NCI-H1105 (cell line): ENCODE results near the gene MFNG.

Source experiments
- DNase-seq: peaks from one replicate; lab custom pipeline; 2025; lab: John Stamatoyannopoulos, UW

Gene MFNG

DNA sequence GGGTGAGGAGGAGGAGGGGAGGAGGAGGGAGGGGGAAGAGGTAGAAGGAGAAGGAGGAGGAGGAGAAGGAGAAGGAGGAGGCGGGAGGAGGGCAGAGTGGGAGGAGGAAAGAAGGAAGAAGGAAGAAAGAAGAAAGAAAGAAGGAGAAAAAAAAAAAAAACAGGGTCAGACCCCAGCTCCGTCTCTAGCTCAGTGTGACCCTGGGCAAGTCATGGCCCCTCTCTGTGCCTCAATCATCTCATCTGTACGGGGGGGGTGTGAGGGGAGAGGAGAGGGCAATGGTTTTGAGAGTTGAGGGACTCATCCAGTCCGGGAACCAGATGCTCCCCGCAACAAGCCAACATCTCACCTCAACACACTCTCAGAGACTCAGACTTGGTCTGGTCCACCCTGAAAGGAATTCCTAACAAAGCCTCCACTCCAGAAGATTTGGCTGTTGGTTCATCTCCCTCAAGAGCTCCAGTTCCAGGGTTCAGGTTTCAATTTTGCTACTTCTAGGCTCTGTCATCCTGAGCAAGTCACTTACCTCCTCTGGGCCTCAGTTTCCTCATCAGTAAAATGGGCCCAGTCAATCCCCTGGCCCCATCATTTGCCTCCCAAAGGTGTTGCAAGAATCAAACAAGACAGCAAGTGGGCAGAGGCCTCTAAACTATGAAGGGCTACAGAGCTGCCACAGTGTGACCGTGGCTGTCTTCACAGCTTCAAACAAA lies 25.4 kb upstream of the MFNG start:
- no peak for DNase-seq

DNA sequence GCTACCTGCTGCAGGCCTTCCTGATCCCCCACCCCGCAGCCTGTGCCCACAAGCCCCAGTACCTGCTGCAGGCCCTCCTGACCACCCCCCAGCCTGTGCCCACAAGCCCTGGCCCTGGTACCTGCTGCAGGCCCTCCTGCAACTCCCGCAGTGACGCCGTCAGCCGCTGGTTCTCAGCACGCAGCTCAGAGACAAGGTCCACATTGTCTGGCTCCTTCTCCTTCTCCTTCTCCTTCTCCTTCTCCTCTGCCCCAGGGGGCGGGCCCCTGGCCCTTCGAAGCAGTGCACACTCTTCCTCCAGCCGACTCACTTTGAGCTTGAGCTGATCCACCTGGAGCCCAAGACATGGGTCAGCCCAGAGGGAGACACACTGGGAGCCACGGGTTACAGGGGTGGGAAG lies 23.9 kb upstream of the MFNG start:
- no peak for DNase-seq

DNA sequence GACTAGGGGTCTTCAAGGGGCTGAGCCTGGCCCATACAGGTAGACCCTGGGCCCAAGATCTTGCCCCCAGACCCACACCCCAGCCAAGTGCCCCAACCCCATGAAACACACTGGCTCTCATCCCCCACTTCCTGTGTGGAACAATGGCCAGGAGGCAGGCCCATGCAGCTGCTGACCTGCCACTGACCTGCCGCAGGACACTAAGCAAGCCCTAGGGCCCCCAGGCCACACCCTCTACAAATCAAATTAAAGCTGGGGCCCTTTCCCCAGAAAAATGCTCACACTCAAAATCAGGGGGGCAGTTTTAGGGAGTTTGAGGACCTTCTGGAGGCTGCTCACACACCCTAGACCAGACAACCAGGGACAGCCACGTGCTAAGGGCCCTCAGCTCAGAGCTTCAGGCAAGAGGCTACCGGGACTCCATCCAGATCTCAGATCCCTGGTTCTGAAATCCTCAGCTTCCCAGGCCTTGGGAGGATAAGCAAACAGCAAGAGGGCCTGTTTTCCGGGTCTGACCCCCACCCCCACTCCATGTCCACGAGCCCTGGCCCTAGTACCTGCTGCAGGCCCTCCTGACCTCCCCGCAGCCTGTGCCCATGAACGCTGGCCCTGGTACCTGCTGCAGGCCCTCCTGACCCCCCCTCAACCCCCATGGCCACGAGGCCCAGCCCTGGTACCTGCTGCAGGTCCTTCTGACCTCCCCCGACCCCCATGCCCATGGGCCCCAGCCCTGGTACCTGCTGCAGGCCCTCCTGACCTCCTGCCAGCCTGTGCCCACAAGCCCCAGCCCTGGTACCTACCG lies 23.1 kb upstream of the MFNG start:
- no peak for DNase-seq

DNA sequence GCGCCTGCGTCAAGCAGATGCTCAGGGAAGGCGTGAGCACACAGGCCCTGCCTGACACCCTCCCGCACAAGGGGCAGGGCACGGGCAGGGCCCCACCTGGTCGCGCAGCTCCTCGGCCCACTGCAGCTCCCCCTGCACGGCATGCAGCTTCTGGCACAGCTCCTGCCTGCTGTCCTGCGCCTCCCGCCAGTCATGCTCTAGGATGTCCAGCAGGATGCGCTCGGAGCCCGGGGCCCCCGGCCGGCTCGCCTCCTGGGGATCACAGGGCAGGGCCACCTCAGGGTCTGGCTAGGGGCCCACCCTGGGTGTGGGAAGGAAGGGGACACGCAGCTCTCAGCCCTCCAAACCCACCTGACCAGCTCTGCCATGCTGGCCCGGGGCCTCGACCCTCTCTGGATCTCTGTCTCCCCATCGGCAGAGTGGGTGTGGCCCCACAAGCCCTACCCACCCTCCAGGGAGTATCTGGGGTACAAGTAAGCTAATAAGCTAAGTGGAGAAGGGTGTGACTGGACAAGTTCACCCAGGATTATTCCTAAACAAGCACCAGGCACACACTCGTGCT lies 22.3 kb upstream of the MFNG start:
- no peak for DNase-seq

DNA sequence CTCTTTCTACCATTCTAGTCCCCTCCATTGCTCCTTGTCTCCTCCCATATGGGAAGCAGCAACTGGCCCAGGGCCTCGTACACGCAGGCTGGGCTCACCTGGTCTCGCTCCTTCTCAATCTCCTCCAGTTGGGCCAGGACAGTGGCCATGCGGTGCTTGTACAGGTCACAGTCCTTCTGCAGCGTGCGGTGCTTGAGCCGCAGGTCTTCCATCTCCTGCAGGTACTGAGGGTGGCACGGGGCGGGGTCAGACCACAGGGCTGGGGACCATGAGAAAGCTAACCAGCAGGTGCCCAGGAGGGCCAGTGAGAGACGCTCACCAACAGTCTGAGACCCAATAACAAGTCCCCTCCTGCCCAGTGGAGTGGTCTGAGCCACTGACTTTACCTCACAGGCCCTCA lies 21.5 kb upstream of the MFNG start:
- DNase-seq: no peak

DNA sequence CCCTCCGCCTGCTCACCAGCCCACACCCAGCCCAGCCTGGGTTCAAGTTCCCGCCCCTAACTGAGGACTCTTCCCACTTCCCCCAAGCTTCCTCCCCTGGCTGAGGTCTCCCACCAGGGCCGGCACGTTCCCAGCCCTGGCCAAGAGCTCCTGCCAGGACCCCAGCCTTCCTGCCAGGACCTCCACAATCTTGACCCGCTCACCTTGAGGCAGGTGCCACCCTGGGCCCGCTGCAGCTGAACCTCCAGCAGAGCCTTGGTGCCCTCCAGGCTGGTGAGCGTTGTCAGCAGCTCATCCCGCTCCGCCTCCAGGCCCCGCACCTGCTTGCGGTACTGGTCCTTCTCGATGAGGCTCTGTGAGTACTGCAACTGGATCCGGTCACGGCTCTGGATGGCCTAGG lies 19.8 kb upstream of the MFNG start:
- DNase-seq: no peak

DNA sequence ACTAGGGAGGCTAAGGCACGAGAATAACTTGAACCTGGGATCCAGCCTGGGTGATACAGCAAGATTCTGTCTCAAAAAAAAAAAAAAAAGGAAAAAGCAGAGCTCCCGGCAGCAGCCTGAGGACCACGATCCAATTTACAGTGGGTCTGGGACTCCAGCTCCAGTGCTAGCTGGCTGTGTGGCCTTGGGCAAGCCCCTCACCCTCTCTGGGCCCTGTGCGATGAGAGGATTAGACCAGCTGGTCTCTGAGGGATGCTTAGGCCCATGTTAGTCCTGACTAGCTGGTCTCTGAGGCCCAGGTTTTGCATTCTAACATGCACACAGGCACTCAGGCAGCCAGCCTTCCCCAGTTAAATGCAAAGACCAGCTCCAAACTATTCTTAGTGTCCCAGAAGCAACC lies 19.4 kb upstream of the MFNG start:
- DNase-seq: no peak

DNA sequence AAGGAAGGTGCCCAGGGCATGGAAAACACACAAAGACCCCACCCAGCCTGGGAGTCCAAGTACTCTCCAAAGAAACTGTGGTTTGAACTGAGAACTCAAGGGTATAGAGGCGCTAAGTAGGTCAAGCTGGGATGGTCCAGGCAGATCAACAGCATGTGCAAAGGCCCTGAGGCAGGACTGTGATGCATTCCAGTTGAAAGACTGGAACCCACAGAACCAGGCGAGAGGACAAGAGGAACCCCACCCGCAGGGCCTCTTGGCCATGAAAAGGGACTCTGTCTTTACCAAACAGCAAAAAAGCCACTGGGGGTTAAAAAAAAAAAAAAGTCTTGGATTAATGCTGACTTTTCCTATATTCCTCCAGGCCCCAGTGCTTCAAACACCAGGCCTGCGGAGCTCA lies 18.8 kb upstream of the MFNG start:
- no peak for DNase-seq

DNA sequence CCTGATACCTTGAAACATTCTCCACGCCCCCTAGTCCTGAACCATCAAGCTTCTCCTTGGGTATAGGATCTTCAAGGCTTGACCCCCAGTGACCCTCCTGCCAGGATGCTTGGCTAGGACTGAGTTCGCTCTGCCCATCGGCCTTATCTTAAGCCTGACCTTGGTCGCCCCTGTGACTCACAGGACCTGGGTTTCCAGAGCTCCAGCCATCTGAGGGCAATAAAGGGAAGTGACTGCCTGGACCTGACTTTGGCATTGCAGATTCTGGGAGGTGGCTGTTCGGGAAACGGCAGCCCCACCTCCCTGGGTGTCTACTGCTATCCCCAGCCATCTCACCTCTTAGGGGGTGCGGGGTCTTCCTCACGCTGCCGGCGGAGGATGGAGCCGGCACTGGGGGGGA lies 17.7 kb upstream of the MFNG start:
- no peak for DNase-seq

DNA sequence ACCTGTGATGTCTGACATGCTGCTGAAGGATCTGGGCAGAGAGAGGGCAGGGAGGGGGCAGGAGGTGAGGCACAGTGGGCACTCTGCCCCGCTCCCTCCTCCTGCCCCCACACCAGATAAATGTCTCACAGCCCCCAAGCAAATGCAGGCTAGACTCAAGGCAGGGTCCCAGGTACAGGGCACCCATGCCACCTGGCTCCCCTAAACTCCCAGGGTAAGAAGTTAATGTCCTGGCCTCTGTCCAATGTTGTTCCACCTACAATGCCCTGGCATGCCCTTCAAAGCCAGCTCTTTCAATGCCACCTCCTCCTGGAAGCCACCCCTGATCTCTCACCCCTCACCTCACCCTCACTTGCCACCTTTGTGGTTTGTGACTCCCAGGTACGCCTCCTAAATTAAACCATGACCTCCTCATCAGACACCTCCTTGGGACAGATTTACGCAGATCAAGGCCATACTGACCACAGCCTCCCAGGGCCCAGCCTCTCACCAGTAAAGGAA lies 17.0 kb upstream of the MFNG start:
- no peak for DNase-seq

DNA sequence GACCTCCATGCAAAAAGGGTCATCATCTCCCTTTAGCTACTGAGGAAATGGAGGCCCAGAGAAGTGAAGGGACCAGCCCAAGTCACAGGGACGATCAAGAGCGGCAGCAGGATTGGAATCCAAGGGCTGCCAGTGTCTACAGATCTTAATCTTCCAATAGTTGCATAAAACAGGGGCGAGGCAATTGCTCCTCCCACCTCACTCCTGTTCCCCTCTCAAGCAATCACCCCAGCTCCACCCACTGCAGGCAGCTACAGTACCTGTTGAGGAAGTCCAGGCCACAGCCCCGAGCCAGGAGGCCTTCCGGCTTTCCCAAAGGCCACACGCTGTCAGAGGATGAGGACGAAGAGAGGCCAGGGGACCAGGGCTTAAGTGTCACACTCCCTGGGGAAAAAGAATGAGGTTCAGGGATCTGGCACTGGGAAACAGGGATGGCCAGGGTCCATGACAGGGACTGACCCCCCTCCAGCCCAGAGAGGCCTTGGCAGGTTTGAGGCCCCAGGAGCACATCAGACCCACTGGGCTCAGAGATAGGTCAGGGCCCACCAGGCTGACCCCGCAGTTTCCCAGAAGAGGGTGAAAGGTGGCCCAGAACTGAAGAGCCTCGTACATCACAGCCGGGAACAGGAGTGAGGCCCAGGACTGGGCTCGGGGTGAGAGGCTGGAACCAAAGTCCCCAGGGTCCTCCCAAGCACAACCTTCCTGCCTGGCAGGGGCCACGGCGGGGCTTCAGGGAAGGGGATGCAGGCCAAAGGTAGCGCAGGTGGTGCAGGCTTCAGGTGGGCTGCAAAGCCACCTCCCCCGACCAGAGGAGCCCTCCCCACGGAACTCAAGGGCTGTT lies 16.4 kb upstream of the MFNG start:
- DNase-seq: no peak

DNA sequence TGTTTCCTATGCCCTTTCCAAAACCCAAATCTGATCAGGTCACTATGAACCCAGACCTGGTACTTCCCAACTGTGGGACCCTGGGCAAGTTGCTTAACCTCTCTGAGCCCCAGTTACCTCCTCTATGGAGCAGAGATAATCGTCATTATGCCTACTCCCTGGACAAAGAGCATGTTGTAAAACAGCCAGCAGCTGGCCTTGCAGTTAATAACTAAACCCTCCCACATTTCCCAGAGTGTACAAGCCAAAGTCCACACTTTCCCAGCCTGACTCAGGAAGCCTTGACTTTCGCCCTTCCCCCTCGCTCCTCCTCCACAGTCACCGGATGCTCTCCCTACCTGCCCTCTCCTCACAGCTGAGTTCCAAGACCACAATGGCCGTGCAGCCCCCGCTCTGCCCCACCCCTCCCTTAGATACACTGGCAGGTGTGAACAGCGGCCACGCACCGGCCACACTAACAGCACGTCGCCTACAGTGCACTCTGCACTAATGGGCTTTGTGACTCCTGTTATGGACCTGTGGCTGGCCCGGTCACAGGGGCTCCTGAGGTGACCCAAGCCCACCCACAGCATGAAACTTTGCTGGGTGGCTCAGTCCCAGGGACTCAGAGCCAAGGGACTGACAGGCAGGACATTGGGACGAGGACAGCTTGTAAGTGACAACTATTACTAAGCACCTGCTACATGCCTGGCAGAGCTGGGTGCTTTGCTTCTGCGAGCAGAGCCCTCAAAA lies 15.6 kb upstream of the MFNG start:
- peak; percentile 20 for DNase-seq

DNA sequence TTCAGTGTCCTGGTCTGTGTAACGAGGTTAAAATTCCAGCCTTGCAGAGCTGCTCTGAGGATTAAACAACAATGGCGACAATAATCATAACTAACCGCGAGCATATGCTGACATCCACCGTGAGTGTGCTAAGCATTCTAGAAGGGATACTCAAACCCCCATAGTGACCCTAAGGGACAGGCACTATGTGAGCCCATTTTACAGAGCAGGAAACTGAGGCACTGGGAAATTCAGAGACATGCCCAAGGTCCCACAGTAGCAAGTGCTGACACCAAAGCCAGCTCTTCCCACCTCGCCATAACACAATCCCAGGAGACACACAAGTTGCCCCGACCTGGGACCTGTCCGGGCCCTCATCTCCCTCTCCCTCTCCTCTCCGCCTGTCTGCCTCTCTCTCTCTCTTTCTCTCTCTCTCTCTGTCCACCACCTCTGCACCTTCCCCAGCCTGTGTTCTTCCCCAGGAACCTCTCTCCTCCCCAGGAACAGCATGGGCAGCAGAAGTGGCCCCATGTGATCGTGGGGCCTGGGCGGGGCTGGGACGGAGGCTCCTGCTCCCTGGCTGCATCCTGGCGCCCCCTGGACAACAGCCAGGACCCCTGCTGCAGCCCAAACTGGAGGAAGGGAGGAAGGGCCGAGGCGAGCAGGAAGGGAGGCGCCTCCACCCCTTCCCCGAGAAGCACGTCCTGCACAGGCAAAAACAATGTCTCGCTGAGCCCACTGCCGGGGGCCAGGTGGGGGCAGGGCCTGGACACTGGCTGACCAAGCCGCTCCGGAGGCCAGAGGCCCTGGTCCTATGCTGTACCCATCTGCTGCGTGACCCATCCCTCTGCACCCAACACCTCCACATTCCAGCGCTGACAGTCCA lies 14.8 kb upstream of the MFNG start:
- no peak for DNase-seq

DNA sequence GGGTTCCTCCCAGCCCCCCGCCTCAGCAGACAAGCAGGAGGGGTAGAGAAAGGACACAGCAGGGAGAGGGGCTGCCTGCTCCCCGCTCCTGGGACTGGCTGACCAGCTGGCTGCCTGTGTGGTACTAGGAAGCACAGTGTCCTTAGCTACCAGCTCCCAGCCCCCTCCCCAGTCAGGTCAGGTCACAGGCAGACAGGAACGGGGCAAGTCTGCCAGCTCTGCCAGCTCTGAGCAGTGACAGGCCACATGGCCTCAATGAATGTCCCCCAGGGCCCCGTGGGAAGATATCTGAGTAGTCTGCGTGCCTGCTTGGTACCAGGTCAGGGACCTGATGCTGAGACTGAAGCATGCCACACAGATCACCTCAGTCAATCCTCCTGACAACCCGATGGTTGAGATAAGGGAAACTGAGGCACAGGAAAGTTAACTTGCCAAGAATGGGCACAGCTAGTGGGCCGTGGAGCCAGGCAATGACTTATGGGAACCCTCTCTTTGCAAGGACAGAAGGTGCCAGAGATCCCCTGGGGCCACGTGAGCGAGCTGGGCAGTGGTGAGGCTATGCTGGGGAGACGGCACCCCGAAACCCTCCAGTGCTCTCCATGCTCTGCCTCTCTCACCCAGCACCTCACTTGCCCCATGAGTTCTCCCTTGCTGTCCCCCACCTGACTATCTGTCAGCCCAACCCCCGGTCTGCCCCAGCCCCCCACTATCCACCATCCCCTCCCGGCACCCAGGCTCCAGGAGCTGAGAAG lies 13.8 kb upstream of the MFNG start:
- DNase-seq: no peak

DNA sequence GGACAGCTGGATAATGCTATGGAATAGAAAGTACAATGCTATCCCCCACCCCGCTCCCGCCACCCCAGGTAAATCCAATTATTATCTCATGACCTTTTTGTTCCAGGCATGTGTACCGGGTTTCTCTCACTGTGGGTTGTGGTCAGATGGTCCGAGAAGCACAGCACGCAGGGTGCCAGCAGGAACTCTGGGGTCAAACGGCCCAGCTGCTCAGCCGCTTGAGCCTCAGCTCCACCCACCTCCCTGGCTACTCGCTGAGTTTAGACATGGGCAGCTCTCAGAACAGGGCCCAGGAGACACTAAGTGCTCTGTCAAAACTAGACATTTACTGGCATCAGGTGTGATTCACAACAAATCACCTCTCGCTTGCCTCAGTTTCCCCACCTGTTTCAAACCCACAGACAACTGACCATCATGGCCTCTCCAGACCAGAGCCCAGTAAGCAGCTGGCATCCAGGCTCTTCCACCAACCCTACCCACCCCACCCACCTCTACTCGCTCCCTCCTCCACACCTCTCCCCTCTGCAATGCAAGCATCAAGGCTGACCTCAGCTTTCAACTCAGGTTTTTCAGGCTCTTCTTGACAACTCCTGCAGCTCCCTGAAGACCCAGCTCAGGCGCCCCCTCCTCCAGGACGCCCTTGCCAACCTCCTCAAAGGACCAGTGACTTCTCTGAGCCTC lies 13.0 kb upstream of the MFNG start:
- DNase-seq: no peak

DNA sequence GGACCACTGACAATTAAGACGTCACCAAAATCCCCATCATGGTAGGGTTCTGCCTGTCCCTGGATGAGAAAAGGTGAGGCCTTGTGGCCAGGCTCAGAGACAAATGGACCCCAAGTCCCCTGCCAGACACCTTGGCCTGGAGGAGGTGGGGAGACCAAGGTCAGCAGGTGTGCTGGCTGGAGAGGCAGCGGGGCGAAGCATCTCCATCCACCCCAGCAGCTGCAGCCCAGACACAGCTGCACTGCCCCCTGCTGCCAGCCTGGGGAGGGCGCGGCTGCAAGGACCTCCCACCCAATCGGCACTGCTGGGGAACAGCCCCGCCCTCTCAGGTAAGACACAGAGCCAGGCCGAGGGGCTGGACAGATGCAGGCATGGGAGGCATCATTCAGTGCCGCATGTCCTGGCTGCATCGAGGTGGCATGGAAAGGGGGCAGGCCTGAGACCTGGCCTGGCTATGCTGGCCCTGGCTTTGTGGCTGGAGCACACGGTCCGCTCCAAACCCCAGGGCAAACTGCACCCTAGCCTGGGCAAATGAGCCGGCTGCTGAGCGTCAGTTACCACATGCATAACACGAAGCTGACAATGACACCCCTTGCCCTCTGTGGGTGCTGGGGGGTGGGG lies 12.2 kb upstream of the MFNG start:
- peak; percentile 28 for DNase-seq

DNA sequence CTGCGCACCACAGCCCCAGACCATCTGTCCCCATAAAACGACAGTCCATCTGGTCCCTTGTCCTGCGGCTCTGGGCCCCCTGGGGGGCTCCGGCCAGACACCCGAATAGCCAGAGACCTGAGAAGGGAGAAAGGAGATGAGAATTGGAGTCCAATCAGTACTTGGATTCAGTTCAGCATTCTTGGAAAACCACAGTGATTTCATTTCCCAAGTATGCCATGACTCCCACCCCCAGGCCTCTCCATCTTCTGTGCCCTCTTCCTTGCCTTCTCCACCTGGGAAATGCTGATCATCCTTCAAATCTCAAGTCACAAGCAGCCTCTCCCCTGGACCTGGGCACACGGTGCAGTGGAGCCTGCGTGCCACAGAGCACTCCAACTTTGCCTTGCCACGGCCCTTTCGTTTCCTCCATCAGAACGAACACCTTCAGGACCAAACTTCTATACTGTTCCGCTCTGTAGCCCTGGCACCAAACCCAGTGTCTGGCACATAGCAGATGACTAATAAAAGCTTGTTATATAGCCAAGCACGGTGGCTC lies 10.9 kb upstream of the MFNG start:
- DNase-seq: no peak

DNA sequence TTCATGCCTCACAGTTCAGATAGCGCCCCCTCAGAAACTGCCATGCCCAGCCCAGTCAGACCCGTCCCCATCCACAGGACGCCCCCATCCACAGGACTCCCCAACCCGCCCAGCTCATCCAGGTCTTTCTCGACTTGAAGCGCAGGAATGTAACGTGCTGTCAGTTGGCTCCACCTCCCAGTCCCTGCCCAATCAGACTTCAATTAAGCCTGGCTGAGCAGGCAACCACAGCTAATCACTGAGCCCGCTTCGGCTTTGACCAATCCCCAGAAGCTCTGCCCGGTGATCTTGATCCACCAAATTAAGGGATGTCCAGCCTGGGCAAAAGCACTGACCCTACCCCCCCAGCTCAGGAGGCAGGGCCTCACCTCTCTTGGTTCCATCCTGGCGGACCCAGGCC lies 10.5 kb upstream of the MFNG start:
- DNase-seq: no peak

DNA sequence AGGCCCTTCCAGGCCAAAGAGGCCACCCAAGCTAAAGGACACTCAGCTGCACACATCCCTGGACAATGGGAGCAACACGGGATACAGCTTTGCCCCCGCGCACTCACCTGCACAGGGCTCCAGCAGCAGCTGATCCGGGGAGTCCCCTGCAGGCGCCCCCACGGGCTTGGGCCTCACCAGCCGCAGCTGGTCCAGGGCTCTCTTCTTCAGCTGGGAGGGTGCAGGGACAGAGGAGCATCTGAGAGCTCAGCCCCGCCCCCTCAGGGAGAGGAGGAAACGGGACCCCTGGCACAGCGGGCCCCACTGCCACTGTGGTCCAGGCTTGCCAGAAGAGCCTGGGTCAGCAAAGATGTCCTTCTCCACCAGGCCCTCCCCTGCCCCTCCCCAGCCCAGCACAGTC lies 7.8 kb upstream of the MFNG start:
- no peak for DNase-seq
